ENCODE data around the gene PCK2. TPM values are rescaled to one million over a fixed set of nuclear protein-coding genes. Genes with fewer than 3 reads are reported as not detected.

PCK2 gene
- total RNA-seq, 2 donors from 2014 or later: 1.8 to 10.7 TPM

DNA sequence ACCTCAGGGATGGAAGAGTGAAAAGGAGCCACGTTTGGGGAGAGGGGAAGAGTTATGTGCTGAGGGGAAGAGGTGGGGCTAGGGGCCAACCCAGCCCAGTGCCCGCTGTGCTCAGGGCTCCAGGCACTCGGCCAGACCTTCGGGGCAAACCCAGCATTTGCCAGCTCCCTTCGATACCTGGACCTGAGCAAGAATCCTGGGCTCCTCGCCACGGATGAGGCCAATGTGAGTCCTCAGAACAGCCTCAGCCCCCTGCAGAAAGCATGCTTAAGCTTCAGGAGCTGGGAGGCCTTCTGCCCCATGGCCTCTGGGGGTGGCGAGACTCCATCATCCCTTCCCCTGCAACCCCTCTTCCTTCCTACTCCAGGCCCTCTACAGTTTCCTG, 37.3 kb upstream of the PCK2 start:
- Histone ChIP-seq H3K4me3 (no peak overlapping the region), H3K4me1 (peaks cover 0 to 10% of the 10 kb centered on the region in 2 donors), H3K36me3 (no peaks in the 10 kb centered on the region), H3K9me3 (no peaks in the 10 kb centered on the region), H3K27me3 (no peaks in the 10 kb centered on the region), H3K27ac (no peak overlapping the region)
- DNase-seq (ENCODE audit: low spot score): no peak
- TF ChIP-seq, protein P1, sequence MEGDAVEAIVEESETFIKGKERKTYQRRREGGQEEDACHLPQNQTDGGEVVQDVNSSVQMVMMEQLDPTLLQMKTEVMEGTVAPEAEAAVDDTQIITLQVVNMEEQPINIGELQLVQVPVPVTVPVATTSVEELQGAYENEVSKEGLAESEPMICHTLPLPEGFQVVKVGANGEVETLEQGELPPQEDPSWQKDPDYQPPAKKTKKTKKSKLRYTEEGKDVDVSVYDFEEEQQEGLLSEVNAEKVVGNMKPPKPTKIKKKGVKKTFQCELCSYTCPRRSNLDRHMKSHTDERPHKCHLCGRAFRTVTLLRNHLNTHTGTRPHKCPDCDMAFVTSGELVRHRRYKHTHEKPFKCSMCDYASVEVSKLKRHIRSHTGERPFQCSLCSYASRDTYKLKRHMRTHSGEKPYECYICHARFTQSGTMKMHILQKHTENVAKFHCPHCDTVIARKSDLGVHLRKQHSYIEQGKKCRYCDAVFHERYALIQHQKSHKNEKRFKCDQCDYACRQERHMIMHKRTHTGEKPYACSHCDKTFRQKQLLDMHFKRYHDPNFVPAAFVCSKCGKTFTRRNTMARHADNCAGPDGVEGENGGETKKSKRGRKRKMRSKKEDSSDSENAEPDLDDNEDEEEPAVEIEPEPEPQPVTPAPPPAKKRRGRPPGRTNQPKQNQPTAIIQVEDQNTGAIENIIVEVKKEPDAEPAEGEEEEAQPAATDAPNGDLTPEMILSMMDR (IDR thresholded peaks at IDR 0.05): no peak

DNA sequence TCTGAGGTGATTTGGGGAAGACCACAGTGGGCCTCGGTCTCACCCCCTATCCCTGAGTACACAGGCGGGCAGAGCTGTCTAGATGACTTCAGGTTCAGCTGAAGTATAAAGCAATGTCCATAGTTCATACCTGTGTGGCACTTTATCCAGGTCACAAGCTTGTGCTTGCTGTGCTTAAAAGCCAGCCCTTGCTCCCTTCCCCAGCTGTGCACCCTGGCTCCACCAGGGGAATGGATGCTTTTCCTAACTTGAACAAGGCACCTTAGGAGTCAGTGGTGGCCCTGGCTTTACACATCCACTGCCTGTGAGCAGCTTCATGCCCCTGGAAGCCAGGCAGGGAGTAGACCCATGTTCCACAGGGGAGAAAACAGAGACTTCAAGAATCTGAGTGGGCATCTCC, 36.8 kb upstream of the PCK2 start:
- DNase-seq (ENCODE audit: low spot score): no peak
- H3K4me1 ChIP-seq: peaks cover 0 to 6% of the 10 kb centered on the region in 2 donors
- no peaks in the 10 kb centered on the region for H3K27me3 ChIP-seq
- H3K4me3 ChIP-seq: no peak overlapping the region
- no peak overlapping the region for H3K27ac ChIP-seq
- TF ChIP-seq, protein P1 (IDR thresholded peaks at IDR 0.05): no peak
- H3K36me3 ChIP-seq: no peaks in the 10 kb centered on the region
- H3K9me3 ChIP-seq: no peaks in the 10 kb centered on the region

GRCh38 chr14:24057867-24058259, 36.2 kb upstream of the PCK2 start:
- DNase-seq (ENCODE audit: low spot score): no peak
- H3K4me3 ChIP-seq: no peak overlapping the region

GRCh38 chr14:24058260-24058950, 35.7 kb upstream of the PCK2 start:
- TF ChIP-seq, protein P1 (IDR thresholded peaks at IDR 0.05): peak; percentile 56 to 91
- no peaks in the 10 kb centered on the region for H3K36me3 ChIP-seq
- H3K9me3 ChIP-seq: no peaks in the 10 kb centered on the region
- H3K27me3 ChIP-seq: no peaks in the 10 kb centered on the region
- DNase-seq (ENCODE audit: low spot score): peak; percentile 78
- H3K4me1 ChIP-seq: no peaks in the 10 kb centered on the region
- H3K4me3 ChIP-seq: no peak overlapping the region
- no peak overlapping the region for H3K27ac ChIP-seq

More at GRCh38 chr14:24057867-24058259, 36.2 kb upstream of the PCK2 start:
- H3K27ac ChIP-seq: no peak overlapping the region
- H3K4me1 ChIP-seq: no peaks in the 10 kb centered on the region
- H3K27me3 ChIP-seq: no peaks in the 10 kb centered on the region
- no peaks in the 10 kb centered on the region for H3K36me3 ChIP-seq
- H3K9me3 ChIP-seq: no peaks in the 10 kb centered on the region
- TF ChIP-seq, protein P1 (IDR thresholded peaks at IDR 0.05): no peak

- DNase-seq (ENCODE audit: low spot score): no peak
- no peak overlapping the region for H3K4me3 ChIP-seq
- TF ChIP-seq, protein P1 (IDR thresholded peaks at IDR 0.05): no peak
- H3K36me3 ChIP-seq: no peaks in the 10 kb centered on the region
- no peaks in the 10 kb centered on the region for H3K4me1 ChIP-seq
- no peak overlapping the region for H3K27ac ChIP-seq
- H3K27me3 ChIP-seq: no peaks in the 10 kb centered on the region
- no peaks in the 10 kb centered on the region for H3K9me3 ChIP-seq
Observed at GRCh38 chr14:24058951-24059475, 35.1 kb upstream of the PCK2 start.
